IPS-NIHi11 (cell line): ENCODE results near the gene TECTA.

Experiments
- DNase-seq: peaks from one replicate; pipeline ENCODE4 v3.0.0; 2012; ENCODE audit warnings: mixed read lengths, low spot score

TECTA gene

GRCh38 chr11:121100943-121101342, at the start of gene TECTA:
TECTA (plus strand) TSS chr11:121101243; CDS start chr11:121102666, 1,423 bp downstream.
- DNase-seq, result no peak

- no peak for DNase-seq
These were observed 47.8 kb upstream of the TECTA start for GRCh38 chr11:121053244-121053643.

GRCh38 chr11:121054266-121054665, 46.8 kb upstream of the TECTA start:
- DNase-seq, result no peak

- no peak for DNase-seq
These were observed 46.0 kb upstream of the TECTA start for GRCh38 chr11:121055076-121055475.

DNA sequence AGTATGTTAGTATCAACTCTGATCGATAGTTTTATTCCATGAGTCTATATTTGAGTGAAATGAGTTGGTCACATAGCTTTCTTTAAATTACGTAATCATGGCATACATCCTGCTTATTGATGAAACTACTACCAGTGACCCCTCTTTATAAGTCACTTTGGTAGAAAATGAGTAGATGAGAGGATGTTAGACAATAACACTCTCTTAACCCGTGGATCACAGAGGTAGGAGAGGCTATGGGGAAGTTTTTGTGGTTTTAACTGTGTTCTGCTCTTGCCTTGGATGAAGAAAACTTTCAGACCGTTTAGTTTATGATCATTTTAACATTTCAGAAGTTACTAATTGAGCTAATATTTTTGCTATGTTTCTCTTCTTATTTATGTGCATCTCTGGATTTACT, 43.1 kb upstream of the TECTA start:
- no peak for DNase-seq

- DNase-seq, result no peak
These were observed 42.1 kb upstream of the TECTA start for GRCh38 chr11:121058941-121059340.

DNA sequence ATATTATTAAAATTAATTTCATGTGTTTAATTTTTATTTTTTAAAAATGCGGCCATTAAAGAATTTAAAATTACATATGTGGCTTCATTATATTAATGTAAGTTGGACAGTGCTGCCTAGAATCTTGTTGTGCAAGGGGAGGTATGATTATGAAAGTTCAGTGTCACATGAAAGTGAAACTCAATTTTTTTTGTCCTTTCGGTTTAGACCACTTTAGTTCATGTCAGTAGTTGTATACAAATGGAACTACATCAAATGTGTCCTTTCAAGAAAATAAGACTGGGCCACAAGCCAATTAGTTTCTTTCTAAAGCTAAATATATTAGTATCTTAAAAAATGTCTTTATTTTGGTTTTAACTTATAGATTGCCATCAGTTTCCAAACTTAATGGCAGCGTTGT, 41.4 kb upstream of the TECTA start:
- no peak for DNase-seq

DNA sequence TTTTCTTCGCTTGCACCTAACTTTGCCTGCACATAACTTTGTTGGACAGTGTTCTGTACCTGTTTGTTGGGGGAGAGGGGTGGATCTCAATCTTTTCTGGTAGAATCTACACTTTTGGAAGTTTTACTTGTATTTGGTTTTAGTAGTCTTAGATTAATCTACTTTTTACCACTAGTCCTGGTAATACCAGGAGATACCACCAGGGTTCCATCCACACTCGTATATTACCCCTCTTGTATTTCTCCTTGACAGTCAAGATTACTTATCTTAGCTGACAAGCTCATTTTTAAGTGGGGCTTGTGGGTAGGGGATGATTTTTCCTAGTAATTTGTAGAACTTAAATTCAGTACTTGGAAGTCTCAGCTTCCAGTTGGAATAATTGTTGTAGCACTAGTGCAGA, 37.3 kb upstream of the TECTA start:
- DNase-seq, result peak; percentile 23

DNA sequence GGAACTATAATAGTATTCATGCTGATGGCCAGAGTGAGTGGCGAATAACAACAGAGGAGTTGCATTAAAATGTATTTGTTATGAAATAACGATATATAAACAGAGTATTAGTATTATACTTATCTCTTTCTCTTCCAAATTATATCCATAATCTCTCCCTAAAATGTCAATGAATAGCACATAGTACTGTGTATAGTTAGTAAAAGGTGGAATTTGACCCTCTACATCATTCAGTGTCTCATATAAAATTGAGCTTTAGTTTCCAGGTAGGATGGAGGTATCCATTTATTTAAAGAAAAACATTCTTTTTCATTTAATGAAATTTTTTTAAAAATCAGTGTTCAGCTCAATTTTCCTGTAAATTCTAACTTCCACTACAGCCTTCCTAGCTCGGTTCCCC, 34.4 kb upstream of the TECTA start:
- DNase-seq, result no peak

- DNase-seq, result no peak
These were observed 34.0 kb upstream of the TECTA start for GRCh38 chr11:121067026-121067425.

DNA sequence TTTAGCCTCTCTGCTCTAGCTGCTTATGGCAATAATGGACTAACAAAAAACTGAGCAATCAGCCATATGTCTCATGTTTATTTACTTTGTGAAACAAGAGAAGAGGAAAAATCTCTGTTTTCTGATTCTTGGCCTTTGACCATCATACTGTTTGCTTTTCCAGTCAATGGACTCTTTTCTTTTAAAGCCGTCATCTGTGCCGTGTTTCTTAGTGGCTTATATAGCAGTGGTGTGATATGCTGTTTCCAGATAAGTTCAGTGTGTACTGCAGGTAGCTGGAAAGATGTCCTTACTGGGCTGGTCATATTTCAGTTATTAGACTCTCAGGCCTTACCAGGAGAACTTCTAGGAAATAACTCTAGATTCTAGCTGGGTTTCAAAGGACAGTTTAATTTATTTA, 33.6 kb upstream of the TECTA start:
- no peak for DNase-seq

DNA sequence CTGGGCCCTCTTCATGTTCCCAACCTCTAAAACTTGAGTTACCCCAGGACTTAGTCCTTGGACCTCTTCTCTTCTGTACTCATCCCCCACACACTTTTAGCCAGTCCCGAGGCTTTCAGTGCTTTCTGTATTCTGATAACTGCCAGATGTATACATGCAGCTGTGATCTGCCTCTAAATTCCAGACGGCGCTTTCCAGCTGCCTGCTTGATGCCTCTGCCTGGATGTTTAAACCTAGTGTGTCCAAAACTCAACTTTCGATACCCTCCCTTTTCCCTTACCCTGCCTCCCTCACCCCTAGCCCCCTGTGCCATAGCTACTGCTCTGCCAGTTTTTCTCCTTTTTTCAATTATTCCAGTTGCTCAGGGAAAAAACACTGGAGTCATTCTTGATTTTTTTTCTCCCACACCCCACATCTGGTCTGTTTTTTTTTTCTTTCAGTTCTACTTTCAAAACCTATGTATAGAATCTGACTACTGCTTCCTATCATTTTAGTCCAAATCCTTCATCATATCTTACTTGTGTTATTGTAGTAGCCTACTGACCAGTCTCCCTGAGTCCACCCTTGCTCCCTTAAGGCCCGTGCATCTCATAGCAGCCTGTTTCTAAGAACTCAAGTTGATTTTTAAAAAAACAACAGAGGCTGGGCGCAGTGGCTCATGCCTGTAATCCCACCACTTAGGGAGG, 32.9 kb upstream of the TECTA start:
- no peak for DNase-seq

DNA sequence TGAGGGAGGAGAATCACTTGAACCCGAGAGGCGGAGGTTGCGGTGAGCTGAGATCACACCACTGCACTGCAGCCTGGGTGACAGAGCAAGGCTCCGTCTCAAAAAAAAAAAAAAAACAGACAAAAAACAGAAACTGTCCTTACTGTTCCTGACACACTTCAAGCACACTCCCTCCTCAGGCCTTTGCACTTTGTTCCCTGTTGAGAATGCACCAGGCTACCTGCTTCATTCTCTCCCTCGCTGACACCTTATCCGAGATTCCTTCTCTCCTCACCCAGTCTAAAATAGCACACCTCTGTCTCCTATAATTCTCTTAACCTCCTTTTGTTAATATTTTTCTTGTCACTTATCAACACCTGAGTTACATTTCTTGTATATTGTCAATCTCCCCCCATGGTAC, 32.3 kb upstream of the TECTA start:
- no peak for DNase-seq

GRCh38 chr11:121070951-121071845, 29.8 kb upstream of the TECTA start:
- DNase-seq, result no peak

DNA sequence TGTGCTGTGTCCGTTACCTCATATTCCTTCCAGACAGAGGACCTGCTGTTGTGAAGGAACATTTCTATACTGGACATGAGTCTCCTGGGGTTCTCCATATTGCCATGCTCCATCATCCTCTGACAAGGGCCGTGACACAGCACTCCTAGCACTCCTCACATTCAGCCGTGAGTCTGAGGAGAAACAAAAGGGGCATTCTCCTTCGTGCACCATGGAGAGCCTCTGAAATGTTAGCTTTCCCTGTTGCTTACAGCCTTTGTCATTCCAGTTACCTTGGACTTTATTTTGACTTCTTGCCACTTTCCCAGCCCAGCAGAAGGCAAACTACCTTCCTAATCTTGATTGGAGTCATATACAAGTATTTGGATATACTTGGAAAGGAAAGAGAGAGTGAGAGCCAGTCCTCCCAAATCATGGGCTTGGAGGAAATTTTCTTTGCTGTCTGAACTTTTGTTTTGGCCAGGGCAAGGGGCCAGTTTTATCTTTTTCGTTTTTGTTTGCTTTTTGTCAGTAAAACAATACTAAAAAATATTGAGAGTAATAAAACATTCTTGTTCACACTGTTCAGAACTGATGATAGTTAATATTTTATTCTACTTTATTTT, 29.1 kb upstream of the TECTA start:
- DNase-seq, result peak; percentile 39

GRCh38 chr11:121081321-121081720, 19.7 kb upstream of the TECTA start:
- DNase-seq, result no peak

DNA sequence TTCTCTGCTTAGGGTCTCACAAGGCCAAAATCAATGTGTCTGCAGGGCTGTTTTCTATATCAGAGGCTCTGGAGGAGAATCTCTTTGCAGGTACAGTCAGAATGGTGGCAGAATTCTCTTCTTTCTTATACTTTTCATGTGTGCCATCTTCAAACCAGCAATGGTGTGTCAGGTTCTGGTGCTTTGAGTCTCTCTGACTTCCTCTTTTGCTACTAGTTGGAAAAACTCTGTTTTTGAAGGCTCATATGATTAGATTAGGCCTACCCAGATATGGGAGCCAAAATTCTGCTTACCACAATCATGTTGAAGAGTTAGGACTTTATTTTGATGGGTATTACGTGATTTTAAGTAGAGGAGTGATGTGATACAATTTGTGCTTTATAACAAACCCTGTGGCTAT, 18.8 kb upstream of the TECTA start:
- DNase-seq, result no peak

- peak; percentile 69 for DNase-seq
These were observed 18.4 kb upstream of the TECTA start for GRCh38 chr11:121082670-121083069.

- no peak for DNase-seq
These were observed 14.2 kb upstream of the TECTA start for GRCh38 chr11:121086866-121087265.

DNA sequence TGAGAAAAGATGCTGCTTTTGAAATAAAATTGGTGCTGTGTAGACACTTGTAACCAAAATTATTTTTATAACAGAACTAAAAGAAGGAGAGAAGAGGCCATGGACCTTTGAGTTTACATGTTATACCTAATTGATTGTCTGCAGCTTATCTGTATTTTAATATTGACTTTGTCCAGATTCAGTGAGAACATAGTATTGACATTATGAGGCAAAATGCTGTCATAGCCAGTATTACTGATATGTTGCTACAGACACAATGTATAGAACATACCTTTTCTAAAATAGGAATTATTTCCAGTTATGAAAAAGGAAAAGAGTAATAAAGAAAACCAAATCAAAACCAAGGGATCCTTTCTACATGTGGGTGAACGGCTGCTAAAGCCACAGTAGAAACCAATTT, 11.5 kb upstream of the TECTA start:
- DNase-seq, result no peak

GRCh38 chr11:121090145-121090721, 10.8 kb upstream of the TECTA start:
- DNase-seq, result no peak

- DNase-seq, result no peak
These were observed 9.4 kb upstream of the TECTA start for GRCh38 chr11:121091492-121092152.
